ENCODE results near the gene ARHGAP27.

DNA sequence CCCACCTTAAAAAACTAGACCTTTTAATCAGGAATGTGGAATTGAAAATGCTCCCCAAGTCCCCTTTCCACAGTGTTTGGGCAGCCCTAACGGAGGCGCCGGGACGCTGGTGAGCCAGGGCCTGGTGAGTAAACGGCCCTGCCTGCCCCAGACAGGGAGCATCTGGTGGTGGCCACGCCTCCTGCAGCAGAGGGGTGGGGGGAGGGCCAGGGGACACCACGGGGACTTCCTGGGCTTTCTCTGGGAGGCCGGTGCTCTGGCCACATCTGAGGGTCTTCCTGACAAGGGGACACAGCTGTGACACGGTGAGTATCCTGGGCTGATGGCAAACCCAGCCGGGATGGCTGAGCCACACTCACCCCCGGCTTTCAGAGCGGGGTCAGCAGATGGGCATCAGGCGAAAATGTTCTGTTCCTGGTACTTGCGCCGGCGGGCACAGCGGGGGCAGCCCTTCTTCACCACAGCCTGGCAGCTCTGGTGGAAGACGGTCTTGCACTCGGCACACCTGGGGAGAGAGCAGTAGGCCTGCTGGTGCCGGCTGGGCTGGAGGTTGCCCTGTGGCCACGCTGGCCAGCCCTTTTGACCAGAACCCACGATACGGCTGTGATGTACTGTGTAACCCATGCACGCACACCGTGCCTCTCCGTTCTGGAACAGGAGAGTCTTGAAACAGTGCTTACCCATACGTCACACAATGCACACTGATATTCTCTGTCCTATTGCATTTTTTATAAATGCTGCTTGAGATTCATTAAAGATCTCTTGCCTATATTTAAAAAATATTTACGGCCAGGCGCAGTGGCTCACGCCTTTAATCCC is 5.0 kb upstream of the ARHGAP27 start:
- no peak for TF ChIP-seq CTCF (conservative IDR thresholded peaks at IDR 0.05; ENCODE audit: low read depth, low read length)
- TF ChIP-seq EZH2 (IDR thresholded peaks at IDR 0.05; ENCODE audit: borderline replicate concordance, low read depth, low read length, poor library complexity, severe bottlenecking): no peak
